ENCODE results near the gene ERBIN.

GRCh38 chr5:65882278-65882677 is 44.1 kb upstream of the ERBIN start:
- no peak for TF ChIP-seq MXI1 (IDR thresholded peaks at IDR 0.05; ENCODE audit: borderline replicate concordance, low read depth, low read length)
- TF ChIP-seq BRCA1 (CRISPR knock-in tag; IDR thresholded peaks at IDR 0.05), result no peak
- no peak for TF ChIP-seq CTCF (CRISPR knock-in tag; IDR thresholded peaks at IDR 0.05)
- TF ChIP-seq NR2F2 (IDR thresholded peaks at IDR 0.05; ENCODE audit: borderline replicate concordance, low read depth), result no peak
- TF ChIP-seq ATF7 (IDR thresholded peaks at IDR 0.05), result no peak
- TF ChIP-seq ATF7 (CRISPR knock-in tag; IDR thresholded peaks at IDR 0.05), result no peak
- TF ChIP-seq ZBTB49 (CRISPR knock-in tag; IDR thresholded peaks at IDR 0.05; ENCODE audit: borderline replicate concordance), result no peak
- no peak for TF ChIP-seq RNF2 (conservative IDR thresholded peaks at IDR 0.05; ENCODE audit: low read depth)
- no peak for TF ChIP-seq NCOR1 (IDR thresholded peaks at IDR 0.05; ENCODE audit: borderline replicate concordance, low read length)
- TF ChIP-seq CEBPB (IDR thresholded peaks at IDR 0.05; ENCODE audit: borderline replicate concordance, low read depth, low read length), result 0 out of 2 replicates have a peak, but pooled peaks have one; percentile 27
- no peak for TF ChIP-seq FOXO4 (CRISPR knock-in tag; conservative IDR thresholded peaks at IDR 0.05)
- TF ChIP-seq MED1 (CRISPR knock-in tag; IDR thresholded peaks at IDR 0.05), result no peak

Measured in HepG2 (cell line).